Measurements from ENCODE around the gene TMEM259. TPM values are rescaled to one million over a fixed set of nuclear protein-coding genes. Genes with fewer than 3 reads are reported as not detected.
A peak's percentile ranks its signal among the peaks of the same experiment; 100 is the strongest.

TMEM259 gene
- total and polyA plus RNA-seq, 2 experiments from 2014 or later: 82.8 to 196 TPM

- Histone ChIP-seq H3K79me2 (replicated peaks; ENCODE audit: insufficient read depth) (peaks cover 7% of the 10 kb centered on the region), H3K4me2 (peak overlapping the region; percentile 60; the same call in 1 of the 2 replicates), H3K27ac (ENCODE audit: low read depth) (0 out of 2 replicates have a peak overlapping the region, but pooled peaks have one; percentile 39), H3K4me1 (ENCODE audit: insufficient read depth) (peaks cover 9% of the 10 kb centered on the region; the same call in 1 of the 2 replicates), H3K27me3 (ENCODE audit: insufficient read depth) (no peaks in the 10 kb centered on the region), H3K4me3 (no peak overlapping the region), H3F3A (replicated peaks; ENCODE audit: low read depth) (peaks cover 24% of the 10 kb centered on the region), H4K20me1 (replicated peaks; ENCODE audit: insufficient read depth) (no peaks in the 10 kb centered on the region), H3K9me2 (ENCODE audit: insufficient read depth) (no peaks in the 10 kb centered on the region), H3K36me3 (ENCODE audit: insufficient read depth) (no peaks in the 10 kb centered on the region), H2AFZ (no peak overlapping the region)
- Mint-ChIP-seq H3K27me3 (ENCODE audit: insufficient read depth, low read depth, poor library complexity) (peaks cover 30% of the 10 kb centered on the region), H3K36me3 (ENCODE audit: low read depth) (no peaks in the 10 kb centered on the region), H3K27ac (peak overlapping the region; percentile 92), H3K4me1 (peaks cover 13% of the 10 kb centered on the region; the same call in 2 of the 3 replicates), H3K4me3 (peak overlapping the region; percentile 41), H3K9me3 (no peaks in the 10 kb centered on the region)
- DNase-seq (ENCODE audit: low spot score) (peak; percentile 69), ATAC-seq (peak; percentile 16)
- TF ChIP-seq POLR2AphosphoS5 (IDR thresholded peaks at IDR 0.05; ENCODE audit: low read depth) (no peak), EZH2phosphoT487 (IDR thresholded peaks at IDR 0.05; ENCODE audit: unreplicated experiment) (no peak), ZNF331 (CRISPR knock-in tag; IDR thresholded peaks at IDR 0.05; ENCODE audit: low read depth) (no peak), EZH2 (IDR thresholded peaks at IDR 0.05; ENCODE audit: low read depth, unreplicated experiment) (no peak), JUNB (IDR thresholded peaks at IDR 0.05; ENCODE audit: unreplicated experiment) (no peak), REST (IDR thresholded peaks at IDR 0.05; ENCODE audit: unreplicated experiment) (no peak), STAT1 (IDR thresholded peaks at IDR 0.05; ENCODE audit: unreplicated experiment) (no peak), NANOG (IDR thresholded peaks at IDR 0.05; ENCODE audit: borderline replicate concordance) (no peak), CREB1 (CRISPR knock-in tag; IDR thresholded peaks at IDR 0.05; ENCODE audit: low read depth) (no peak), ZNF114 (CRISPR knock-in tag; IDR thresholded peaks at IDR 0.05) (no peak)
- TF ChIP-seq, protein P1, sequence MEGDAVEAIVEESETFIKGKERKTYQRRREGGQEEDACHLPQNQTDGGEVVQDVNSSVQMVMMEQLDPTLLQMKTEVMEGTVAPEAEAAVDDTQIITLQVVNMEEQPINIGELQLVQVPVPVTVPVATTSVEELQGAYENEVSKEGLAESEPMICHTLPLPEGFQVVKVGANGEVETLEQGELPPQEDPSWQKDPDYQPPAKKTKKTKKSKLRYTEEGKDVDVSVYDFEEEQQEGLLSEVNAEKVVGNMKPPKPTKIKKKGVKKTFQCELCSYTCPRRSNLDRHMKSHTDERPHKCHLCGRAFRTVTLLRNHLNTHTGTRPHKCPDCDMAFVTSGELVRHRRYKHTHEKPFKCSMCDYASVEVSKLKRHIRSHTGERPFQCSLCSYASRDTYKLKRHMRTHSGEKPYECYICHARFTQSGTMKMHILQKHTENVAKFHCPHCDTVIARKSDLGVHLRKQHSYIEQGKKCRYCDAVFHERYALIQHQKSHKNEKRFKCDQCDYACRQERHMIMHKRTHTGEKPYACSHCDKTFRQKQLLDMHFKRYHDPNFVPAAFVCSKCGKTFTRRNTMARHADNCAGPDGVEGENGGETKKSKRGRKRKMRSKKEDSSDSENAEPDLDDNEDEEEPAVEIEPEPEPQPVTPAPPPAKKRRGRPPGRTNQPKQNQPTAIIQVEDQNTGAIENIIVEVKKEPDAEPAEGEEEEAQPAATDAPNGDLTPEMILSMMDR (conservative IDR thresholded peaks at IDR 0.05; ENCODE audit: low read depth in 2 of 2): no peak
- TF ChIP-seq, protein P2, sequence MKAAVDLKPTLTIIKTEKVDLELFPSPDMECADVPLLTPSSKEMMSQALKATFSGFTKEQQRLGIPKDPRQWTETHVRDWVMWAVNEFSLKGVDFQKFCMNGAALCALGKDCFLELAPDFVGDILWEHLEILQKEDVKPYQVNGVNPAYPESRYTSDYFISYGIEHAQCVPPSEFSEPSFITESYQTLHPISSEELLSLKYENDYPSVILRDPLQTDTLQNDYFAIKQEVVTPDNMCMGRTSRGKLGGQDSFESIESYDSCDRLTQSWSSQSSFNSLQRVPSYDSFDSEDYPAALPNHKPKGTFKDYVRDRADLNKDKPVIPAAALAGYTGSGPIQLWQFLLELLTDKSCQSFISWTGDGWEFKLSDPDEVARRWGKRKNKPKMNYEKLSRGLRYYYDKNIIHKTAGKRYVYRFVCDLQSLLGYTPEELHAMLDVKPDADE (IDR thresholded peaks at IDR 0.05): no peak
- TF ChIP-seq, protein P3, sequence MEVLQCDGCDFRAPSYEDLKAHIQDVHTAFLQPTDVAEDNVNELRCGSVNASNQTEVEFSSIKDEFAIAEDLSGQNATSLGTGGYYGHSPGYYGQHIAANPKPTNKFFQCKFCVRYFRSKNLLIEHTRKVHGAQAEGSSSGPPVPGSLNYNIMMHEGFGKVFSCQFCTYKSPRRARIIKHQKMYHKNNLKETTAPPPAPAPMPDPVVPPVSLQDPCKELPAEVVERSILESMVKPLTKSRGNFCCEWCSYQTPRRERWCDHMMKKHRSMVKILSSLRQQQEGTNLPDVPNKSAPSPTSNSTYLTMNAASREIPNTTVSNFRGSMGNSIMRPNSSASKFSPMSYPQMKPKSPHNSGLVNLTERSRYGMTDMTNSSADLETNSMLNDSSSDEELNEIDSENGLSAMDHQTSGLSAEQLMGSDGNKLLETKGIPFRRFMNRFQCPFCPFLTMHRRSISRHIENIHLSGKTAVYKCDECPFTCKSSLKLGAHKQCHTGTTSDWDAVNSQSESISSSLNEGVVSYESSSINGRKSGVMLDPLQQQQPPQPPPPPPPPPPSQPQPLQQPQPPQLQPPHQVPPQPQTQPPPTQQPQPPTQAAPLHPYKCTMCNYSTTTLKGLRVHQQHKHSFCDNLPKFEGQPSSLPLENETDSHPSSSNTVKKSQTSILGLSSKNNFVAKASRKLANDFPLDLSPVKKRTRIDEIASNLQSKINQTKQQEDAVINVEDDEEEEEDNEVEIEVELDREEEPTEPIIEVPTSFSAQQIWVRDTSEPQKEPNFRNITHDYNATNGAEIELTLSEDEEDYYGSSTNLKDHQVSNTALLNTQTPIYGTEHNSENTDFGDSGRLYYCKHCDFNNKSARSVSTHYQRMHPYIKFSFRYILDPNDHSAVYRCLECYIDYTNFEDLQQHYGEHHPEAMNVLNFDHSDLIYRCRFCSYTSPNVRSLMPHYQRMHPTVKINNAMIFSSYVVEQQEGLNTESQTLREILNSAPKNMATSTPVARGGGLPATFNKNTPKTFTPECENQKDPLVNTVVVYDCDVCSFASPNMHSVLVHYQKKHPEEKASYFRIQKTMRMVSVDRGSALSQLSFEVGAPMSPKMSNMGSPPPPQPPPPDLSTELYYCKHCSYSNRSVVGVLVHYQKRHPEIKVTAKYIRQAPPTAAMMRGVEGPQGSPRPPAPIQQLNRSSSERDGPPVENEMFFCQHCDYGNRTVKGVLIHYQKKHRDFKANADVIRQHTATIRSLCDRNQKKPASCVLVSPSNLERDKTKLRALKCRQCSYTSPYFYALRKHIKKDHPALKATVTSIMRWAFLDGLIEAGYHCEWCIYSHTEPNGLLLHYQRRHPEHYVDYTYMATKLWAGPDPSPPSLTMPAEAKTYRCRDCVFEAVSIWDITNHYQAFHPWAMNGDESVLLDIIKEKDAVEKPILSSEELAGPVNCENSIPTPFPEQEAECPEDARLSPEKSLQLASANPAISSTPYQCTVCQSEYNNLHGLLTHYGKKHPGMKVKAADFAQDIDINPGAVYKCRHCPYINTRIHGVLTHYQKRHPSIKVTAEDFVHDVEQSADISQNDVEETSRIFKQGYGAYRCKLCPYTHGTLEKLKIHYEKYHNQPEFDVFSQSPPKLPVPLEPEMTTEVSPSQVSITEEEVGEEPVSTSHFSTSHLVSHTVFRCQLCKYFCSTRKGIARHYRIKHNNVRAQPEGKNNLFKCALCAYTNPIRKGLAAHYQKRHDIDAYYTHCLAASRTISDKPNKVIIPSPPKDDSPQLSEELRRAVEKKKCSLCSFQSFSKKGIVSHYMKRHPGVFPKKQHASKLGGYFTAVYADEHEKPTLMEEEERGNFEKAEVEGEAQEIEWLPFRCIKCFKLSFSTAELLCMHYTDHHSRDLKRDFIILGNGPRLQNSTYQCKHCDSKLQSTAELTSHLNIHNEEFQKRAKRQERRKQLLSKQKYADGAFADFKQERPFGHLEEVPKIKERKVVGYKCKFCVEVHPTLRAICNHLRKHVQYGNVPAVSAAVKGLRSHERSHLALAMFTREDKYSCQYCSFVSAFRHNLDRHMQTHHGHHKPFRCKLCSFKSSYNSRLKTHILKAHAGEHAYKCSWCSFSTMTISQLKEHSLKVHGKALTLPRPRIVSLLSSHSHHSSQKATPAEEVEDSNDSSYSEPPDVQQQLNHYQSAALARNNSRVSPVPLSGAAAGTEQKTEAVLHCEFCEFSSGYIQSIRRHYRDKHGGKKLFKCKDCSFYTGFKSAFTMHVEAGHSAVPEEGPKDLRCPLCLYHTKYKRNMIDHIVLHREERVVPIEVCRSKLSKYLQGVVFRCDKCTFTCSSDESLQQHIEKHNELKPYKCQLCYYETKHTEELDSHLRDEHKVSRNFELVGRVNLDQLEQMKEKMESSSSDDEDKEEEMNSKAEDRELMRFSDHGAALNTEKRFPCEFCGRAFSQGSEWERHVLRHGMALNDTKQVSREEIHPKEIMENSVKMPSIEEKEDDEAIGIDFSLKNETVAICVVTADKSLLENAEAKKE (CRISPR knock-in tag; IDR thresholded peaks at IDR 0.05): no peak
Measured at GRCh38 chr19:980133-980998, 40.6 kb downstream of the TMEM259 start.

All from GM23338 (cell line).